Measurements from ENCODE around the gene BRICD5.

Gene BRICD5

DNA sequence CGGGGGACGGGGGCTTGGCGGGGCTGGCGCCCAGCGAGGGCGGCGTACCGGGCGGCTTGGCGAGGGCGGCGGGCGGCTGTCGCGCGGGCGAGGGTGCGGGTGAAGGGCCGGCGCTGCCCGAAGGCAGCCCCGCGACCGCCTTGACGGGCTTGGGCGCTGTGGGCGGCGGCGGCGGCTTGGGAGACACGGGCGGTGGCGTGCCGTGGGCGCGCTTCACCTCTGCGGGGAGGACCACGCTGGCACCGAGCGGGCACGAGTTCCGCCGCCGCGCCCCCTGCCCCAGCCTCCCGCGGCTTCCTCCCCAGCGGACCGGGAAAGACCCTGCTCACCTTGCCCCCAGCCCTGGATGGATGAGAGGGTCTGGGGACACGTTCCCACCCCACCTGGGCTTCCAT, 31.6 kb downstream of the BRICD5 start:
- no peak for DNase-seq

DNA sequence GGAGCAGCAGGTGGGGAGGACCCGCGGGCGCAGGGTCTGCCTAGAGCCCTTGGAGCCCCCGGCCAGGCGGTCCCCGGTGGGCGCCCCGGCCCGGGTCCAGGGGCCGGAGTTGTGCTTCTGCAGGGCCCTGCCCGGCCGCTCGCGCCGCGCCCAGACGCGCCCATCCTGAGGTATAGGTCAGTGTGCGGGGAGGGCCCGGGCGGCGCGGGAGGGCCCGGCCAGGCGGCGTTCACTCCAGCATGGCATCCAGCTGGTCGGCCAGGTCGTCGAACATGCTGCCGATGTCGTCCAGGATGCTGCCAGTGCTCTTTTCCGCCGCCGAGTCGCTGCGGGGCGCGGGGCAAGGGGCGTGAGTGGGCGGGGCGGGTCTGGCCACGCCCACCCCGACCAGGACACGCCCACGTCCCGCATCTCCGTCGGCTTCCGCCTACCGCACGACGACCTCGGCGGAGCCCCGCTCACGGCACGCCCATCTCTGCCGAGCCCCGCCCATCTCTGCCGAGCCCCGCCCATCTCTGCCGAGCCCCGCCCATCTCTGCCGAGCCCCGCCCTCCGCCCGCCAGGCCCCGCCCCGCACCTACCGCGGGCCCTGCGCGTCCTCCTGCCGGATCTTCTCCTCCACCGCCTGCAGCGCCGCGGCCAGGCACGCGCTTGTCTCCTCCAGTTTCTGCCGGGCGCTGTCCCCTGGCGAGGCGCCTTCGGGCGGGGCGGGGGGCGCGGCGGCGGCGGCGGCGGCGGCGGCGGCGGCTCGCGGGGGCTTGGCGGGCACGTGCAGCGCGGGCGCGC, 32.1 kb downstream of the BRICD5 start:
- DNase-seq, result no peak

DNA sequence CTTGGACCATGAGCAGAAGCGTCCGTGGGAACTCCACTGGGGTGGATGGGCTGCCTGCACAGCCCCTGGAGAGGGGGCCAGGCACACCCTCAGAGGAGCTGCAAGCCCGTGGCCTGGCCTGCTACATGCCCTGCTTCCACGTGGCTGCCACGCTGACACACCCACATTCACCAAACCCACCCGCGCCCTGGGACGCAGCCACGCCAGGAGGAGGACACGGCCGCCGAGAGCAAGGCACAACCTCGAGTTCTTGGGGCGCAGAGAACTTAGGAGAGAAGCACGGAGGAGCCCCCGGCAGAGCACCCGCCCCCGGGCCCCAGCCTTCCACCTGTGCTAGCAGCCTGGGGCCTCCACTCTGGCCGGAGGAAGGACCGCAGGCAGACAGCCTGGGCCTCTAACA, 33.1 kb downstream of the BRICD5 start:
- DNase-seq, result no peak

DNA sequence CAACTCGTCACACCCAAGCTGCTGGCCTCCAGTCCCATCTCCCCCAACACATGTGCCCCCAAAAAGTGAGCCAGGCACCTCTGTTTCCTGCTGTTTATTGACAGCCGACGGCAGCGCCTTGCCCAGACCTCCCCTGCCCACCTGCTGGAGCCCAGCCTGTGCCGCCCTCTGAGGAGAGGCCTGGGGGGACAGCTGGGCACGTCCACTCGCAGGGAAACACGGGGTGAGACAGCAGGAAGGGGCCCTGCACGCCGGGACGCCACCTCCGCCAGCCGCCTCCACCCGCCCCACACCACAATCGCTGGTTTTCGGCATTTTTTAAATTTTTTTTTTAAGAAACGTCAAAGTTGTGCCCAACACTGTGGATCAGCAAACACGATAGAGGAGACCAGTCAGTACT, 33.6 kb downstream of the BRICD5 start:
- no peak for DNase-seq

DNA sequence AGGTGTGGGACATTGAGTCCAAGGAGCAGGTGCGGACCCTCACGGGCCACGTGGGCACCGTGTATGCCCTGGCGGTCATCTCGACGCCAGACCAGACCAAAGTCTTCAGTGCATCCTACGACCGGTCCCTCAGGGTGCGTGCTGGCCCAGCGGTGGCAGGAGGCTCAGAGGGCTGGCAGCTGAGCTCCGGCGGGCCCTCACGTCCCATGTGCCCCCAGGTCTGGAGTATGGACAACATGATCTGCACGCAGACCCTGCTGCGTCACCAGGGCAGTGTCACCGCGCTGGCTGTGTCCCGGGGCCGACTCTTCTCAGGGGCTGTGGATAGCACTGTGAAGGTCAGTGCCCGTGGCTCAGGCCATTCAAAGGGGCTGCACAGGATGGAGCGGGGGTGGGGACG, 34.6 kb downstream of the BRICD5 start:
- DNase-seq, result no peak

DNA sequence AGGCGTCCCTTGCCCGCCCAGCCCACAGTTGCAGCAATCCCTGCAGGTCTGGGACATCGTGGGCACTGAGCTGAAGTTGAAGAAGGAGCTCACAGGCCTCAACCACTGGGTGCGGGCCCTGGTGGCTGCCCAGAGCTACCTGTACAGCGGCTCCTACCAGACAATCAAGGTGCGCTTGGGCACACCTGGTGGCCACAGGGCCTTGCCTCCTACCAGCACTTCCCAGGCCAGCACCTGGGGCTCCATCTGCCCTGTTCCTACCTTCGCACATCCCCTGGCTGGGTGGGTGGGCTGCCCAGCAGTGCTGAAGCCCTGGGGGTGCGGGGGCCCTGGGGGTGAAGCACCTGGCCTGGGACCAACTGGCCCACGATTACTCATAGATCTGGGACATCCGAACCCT, 35.2 kb downstream of the BRICD5 start:
- DNase-seq, result no peak

DNA sequence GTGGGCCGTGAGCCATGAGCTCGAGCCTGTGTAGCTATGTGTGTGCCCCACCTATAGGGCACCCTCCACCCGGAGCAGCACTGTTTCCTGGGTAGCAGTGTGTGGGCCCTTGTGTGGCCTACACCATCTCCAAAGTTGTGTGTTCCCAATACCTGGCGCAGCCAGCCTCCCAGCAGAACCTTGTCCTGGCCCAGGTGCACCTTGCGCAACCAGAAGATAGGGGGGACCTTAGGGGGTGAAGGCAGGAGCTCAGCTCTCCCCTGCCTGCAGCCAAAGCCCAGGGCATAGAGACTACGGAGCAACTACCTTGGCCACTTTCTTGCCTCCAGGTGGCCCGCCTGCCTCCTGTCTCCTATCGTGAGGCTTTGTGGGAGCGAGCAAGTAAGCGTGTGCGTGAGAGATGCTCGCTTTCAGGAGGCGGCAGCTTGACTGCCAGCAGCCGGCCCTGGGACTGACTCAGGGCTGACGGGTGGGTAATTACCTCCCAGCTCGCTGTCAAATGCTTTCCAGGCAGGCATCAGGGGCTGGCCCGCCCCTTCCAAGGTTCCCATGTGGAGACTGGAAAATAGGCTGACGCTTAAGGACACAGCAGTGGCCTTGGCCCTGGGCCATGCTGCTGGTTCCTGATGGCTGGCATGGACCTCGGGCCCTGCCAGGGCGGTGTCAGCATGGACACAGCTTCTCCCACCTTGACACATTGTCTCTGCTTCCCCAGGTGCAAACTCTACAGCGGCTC, 36.1 kb downstream of the BRICD5 start:
- DNase-seq, result no peak

DNA sequence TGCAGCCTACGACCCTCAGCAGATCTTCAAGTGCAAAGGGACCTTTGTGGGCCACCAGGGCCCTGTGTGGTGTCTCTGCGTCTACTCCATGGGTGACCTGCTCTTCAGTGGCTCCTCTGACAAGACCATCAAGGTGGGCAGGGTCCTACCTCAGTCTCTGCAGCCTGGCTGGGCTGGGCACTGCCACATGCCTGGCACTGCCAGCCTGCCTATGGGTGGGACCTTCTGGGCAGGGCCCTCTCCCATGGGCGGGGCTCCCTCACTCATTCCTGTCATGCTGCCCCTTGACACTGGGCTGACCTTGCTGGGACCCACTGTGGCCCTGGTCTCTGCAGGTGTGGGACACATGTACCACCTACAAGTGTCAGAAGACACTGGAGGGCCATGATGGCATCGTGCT, 36.7 kb downstream of the BRICD5 start:
- no peak for DNase-seq

DNA sequence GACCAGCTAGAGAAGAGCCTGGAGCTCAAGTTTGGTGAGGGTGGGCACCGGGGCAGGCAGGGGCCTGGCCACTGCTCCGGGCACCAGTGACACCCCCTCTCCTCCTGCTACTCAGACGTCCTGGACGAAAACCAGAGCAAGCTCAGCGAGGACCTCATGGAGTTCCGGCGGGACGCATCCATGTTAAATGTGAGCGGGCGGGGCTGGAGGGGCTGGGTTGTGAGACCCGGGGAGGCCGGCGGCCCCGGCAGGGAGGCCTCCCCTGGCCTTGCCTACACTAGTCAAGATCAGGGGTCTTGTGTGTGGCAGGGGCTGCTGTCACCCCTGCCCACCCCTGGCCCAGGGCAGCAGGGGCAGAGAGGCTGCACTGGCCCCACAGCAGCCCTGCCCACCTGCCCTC, 37.3 kb downstream of the BRICD5 start:
- no peak for DNase-seq

DNA sequence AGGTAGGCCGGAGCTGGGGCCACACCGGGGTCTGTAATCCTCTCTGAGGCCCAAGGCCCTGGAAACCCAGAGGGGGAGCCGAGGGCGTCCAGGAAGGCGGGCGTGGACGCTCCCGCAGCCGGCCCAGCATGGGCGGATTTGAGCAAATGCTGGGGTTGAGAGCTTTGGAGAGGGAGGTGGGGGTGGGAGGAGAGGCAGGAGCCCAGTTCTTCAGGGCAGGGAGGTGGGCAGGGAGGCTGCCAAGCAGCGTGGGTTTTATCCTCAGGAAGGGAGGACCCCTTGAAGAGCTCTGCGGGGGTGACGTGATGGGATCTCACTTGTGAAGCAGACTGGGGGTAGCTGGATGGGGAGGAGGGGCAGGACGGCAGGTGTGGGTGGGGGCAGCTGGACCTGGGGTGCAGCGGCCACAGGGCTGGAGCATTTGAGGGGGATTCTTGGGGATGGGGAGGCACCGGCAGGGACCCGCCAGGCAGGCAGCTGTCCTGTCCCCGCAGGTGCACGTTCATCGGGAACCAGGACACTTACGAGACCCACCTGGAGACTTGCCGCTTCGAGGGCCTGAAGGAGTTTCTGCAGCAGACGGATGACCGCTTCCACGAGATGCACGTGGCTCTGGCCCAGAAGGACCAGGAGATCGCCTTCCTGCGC, 37.9 kb downstream of the BRICD5 start:
- DNase-seq, result no peak

DNA sequence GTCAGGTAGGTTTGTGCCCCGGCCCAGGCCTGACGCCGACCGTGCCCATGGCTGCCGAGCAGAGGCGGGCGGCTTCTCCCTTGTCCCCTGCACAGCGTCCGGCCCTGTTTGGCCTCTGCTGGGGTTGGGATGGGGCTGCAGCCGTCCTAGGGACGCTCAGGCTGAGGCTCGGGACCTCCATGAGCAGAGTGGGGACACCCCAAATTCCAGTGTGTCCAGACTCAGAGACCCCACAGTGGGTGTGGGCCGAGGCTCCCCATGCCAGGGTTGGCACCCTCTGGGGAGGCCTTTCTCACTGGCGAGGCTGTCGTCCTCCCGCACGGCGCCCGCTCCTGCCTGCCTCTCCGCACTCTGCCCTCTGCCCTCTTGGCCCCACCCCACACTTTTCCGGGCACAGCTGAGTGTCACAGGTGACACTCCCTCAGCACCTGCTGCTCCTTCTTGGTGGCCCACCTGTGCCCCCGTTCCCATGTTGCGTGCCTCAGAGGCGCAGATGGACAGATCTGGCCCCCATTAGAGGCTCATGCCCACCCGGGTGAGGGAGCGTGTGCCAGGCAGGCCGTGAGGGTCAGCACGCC, 39.0 kb downstream of the BRICD5 start:
- no peak for DNase-seq

DNA sequence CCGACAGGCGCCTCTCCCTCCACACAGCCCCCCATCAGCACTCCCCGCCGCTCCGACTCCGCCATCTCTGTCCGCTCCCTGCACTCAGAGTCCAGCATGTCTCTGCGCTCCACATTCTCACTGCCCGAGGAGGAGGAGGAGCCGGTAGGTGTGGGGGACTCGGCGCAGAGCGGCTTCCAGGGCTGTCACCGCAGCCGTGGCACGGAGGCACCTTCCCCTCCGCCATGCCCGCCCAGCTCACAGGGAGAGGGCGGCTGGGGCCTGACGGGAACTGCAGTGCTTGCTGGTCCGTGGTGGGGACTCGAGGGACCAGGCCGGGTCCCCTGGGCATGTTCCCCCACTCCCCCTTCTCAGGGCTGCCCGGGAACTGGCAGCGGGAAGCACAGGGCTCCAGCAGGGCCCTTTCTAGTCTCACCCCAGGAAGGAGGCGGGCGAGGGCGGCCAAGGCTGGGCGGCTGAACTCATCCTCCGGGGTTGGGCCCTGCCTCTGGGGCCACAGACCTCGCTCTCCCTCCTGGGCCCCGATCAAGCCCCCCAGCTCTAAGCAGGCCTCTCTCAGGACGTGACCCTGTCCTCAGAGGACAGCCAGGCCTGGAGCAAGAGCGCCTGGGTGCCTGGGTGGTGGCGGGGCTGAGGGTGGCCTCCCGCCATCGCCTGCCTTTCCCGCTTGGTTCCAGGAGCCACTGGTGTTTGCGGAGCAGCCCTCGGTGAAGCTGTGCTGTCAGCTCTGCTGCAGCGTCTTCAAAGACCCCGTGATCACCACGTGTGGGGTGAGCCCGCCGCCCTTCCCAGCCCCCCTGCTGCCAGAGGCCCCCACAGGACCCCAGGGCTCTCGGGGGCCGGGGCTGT, 39.9 kb downstream of the BRICD5 start:
- DNase-seq, result no peak

DNA sequence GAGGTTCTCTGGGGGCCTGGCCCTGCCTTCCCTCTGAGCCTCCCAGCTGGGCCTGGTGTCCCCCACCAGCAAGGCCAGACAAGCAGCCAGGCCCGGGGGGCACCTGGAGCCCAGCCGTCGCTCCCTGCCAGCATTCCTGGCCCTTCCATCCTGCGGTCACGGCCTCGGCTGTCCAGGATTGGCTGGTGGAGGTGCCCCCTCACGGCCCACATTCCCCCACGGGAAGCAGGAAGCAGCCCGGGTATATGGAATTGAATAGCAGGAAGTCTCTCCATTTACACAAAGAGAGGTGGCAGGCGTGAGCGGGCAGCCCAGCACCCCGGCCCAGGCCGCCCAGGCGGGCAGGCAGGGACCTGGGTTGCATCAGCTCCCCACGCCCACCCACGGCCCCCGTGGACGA, 40.6 kb downstream of the BRICD5 start:
- no peak for DNase-seq

DNA sequence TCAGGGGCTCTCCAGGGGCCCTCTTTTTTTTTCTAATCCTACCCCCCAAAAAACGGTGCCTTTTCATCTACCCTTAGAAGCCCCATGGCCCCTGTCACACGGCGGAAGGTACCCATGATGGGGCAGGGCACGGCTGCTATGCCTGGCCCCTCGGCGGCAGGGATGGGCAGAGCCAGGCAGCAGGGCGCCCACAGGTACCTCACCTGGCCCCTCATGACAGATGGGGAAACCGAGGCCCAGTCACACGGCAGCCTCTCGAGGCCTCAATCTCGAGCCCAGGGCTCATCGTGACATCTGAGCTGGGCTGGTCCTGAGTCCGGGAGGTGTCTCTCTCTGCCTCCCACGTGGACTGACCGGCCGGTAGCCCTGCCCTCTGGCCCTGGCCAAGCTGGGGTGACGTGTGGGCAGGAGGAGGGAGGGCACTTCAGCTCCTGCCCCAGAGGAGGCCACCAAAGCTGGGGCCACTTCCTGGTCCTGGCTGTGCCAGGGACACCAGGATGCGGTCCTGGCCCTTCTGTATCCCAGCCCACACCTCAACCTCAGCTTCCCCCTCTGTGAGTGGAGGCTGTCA, 43.5 kb downstream of the BRICD5 start:
- DNase-seq, result no peak

DNA sequence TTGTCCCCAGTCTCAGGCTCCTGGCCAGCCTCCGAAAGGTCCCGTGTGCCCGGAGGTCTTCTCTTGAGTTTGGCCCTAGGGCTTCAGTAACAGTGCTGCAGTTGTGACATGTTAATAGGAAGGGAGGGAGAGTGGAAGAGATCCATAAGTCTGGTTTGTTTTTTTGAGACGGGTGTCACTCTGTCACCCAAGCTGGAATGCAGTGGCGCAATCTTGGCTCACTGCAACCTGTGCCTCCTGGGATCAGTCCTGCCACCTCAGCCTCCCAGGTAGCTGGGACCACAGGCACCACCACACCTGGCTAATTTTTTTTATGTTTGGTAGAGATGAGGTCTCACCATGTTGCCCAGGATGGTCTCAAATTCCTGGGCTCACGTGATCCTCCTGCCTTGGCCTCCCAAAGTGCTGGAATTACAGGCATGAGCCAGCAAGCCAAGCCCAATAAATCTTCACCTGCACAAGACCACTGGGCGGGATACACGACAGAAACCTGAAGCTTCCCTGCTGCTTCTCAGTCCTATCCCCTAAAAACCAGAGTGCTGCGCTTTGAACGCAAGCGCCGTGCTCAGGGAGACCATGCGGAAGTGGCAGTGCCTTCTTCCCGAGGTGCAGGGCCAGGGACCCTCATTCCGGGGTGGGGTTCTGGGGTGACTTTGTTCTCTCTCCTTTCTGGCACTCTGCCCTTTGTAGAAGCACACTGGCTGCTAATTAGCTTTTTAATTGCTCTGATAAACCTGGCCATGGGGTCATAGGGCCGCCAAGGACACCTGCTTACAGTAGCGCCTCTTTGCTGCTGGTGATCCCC, 44.2 kb downstream of the BRICD5 start:
- DNase-seq, result no peak

DNA sequence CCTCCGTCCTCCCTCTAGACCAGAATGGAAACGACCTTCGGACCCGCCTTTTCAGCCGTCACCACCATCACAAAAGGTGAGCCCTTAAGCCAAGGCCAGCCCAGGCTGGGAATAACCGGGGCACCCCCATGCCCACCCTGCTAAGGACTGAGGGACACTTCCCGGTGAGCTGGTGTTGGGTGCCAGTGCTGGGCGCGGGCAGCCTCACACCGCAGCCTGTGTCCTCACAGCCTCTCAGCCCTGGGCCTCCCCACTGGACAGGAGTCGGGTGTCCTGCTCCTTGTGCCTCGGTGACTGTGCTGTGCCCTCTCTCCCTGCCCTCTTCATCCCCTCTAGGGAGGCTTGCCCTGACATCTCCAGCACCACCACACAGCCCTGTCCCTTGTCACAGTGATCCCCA, 44.8 kb downstream of the BRICD5 start:
- DNase-seq, result no peak

DNA sequence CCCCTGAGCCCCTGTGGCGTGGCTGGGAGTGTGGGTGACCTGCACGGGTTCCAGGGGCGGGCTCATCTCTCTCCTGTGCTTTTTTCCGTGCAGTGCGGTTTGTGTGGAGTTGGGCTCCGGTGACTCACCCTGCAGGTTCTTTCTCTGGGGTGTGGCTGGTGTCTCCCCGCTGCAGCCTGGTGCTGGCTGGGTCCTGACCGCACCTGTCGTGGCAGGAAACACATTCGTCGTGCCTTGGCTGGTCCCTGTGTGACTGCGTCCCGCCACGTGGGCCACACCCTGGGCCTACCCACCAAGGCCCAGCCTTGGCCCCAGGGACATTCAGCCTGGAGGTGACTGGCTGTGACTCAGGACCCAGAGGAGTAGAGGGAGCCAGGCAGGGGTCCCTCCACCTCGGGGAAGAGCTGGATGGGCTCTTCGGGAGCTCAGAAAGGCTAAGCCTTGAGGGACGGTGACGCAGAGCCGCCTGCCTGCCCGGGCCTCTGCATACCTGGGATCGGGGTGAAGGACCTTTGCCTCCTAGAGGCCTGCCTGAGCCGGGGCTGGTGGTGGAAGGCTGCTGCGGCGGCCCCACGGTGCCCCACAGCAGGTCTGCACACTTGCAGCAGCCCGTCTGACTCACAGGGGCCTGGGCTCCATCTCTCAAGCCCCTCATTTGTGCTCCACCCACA, 47.3 kb downstream of the BRICD5 start:
- DNase-seq, result no peak

DNA sequence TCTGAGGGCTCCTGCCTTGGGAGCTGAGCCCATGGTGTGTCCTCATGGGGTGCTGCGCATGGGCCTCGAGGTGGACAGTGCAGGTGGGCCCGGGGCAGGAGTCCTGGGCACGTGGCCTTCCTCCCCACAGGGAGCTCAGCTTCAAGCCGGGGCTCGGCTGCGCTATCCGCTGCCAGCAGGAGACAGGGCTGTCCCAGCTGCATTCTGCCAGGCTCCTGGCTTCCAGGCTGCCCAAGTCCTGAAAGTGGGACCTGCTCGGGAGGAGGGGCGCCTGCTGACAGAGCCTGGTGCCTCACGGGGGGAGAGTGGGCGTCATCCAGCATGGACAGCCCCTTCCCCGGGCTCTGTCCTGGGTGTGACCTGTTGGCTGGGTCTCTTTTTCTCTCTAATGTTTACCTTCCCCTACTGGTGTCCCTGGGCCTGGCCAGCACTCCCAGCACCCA, 48.0 kb downstream of the BRICD5 start:
- no peak for DNase-seq

DNA sequence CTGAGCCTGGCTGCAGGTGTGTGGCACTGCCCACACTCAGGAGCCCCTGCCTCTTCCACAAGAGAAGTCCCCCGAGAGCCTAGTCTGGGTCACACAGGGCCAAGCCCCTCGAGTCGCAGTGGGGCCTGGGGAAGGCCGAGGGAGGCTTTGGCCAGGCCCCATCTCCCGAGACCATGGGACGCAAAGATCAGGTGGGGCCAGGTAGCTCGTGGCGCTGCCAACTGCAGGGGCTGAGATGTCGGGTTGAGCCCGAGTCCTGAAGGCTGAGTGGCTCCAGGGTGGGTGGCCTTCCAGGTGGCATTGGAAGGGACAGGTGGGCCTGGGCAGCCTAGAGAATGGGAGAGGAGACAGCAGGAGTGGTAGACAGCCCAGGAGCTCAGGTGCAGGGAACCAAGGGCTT, 48.8 kb downstream of the BRICD5 start:
- DNase-seq, result no peak

DNA sequence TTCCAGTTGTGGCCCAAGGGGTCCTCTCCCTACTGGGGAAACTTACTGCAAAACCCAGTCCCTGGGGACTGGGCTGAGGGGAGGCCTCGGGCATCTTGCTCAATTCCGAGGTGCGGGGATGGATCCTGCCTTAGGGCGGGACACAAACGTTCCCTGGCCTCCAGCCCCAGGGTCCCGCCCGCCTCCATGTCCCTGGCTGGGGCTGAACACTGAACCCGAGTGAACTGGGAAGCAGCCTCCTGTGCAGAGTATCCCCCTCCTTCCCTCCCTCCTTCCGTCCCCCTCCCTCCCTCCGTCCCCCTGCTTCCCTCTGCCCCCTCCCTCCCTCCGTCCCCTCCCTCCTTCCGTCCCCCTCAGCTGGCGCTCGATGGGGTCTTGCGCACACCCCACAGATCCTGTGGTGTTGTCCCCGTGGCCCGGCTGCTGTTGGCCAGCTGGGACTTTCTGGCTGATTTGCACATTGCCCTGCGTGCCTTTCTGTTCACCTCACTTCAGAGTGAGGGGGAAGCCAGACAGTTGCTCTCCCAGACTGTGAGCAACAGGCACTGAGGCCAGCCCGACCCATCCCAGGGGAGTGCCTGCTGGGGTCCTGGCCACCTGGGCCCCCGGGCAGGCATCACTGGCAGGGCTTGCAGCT, 49.6 kb downstream of the BRICD5 start:
- no peak for DNase-seq

All from SHP77 treated with DMSO at 0.1 percent for 48 hours (cell line).